ENCODE data around the gene VWF.

The VWF gene

DNA sequence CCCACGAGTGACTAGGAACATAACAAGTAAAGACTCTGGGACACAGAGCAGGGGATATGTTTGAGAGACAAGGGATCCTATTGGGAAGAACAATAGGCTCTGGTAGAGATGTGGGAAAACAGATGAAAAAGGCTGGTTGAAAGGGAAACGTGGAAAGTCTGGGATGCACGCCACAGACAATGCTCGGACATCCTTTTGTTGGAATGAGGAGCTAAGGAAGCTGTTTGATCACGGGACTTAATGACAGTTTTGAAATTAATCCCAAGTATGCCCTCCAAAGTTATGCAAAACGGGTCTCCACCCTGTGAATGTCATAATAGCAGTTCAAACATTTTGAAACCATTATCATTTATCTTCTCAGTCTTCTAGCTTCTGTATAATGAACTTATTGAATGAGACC lies 147.8 kb downstream of the VWF start:
- no peak for DNase-seq

DNA sequence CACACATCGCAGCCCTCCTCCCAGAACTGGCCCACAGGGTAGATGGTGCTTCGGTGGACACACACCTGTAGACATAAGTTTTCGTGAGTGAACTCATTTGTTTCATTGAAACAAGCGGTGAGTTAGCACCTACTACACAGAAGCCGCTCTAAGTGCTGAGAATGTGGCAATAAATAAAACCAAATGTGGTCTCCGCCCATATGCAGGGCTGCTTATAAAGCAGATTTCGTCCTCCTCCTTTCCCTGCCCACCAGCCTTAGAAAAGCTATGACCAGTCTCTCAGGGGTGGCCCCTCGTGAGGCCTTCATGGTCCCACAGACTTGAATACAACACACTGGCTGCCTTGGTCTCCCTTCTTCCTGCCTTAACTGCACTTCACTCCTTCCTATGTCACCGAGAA lies 148.3 kb downstream of the VWF start:
- DNase-seq: no peak

DNA sequence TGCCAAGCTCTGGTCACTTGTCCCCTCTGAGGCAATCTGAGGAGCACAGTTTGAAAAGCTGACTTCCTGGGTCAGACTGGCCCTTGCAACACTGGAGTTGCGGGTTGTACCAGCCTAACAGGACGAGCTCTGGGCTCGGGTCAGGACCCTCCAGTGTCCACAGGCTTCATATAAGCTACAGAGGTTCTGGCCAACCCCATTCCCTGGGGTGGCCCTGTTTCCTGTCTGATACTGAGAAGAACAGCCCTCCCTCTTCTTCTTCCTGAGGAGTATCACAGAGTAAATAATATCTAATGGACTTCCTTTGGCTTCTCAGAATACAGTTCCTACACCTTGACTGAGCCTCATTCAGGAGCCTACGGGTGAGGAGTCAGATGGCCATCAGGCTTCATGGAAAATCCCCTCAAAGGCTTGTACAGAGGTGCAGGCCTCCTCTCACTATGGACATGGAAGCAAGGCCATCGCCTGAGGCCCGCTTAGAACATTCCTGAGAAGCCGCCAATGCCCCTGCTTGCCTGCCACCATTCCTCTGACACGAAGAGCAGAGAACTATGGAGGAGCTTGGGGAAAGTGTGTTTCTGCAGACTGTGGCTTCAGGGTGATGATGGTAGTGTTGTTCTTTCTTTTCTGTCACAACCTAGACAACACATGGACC lies 150.9 kb downstream of the VWF start:
- no peak for DNase-seq

DNA sequence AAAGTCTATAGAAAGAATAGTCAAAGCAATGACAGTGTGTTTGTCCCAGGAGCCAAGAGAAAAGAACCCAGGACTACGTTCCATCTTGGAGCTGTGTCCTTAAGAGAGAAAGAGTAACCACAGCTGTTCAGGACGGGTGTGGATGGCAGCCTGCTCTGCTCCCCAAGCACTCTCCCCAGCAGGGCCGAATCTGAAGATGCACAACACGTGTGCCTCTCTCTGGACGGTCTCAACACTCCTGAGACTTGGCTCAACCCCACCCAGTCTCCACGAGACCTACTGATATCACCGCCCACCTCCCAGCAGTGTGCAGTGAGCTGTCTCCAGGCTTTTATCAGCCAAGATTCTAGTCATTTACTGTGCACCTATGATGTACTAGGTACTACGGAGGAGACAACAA lies 152.1 kb downstream of the VWF start:
- DNase-seq: no peak

DNA sequence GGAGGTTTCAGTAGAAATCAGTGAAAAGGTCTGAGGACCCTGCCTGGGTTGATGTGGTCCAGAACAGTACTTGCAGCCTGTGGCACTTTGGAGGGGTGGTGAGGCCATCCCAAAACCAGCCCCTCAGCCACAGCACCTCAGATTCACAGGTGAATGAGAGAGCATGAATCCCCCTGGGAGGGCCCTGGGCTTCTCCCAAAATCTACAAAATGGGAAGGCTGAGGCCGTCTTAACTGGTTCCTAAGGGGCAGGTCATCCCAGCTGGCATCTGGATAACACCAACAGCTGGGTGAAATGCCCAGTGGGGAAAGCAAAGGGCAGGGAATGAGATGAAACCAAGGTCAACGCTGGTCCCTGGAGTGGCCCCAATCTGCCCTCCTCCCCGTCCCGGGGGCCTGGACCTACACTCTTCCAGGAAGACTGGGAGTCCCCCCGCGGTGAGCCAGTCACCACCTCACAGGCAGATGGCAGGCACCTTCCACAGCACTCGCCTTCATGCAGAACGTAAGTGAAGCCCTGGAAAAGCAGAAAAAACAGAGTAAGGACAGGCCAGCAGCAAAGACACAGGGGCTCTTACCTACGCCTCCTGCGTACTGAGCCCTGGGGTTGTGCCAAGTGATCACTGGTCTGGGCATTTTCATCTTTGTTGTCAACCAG lies 153.1 kb downstream of the VWF start:
- no peak for DNase-seq

DNA sequence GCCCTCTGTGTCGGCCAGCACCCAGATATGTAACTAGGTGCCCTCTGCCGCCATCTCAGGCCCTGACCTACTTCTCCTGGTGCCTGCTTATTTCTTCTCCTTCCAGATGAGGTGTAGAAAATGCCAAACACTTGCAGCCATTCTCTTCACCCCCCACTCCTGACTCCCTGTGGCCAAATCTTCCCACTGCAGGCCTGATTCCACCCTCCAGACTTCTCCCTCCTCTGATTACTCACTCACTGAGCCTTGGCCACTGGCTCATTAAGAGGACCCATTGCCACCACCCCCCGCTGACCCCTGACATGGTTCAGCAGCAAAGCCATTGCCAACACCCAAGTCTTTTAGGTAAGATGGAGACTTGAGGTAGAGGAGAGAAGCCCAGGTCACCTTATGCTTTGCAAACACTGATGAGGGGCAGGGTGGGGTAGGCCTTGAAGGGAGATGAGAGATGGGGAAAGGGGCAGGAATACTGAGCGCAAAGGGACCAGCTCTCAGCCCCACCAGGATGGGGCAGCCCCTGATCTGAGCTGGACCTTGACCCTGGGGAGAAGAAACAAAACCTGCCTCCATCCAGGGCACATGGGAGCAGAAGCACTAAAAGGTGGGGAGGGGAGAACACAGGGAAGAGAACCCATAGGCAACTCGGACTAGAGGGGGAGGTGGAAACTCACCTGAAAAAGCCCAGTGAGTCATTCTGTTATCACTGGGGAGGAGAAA lies 154.3 kb downstream of the VWF start:
- DNase-seq: no peak

DNA sequence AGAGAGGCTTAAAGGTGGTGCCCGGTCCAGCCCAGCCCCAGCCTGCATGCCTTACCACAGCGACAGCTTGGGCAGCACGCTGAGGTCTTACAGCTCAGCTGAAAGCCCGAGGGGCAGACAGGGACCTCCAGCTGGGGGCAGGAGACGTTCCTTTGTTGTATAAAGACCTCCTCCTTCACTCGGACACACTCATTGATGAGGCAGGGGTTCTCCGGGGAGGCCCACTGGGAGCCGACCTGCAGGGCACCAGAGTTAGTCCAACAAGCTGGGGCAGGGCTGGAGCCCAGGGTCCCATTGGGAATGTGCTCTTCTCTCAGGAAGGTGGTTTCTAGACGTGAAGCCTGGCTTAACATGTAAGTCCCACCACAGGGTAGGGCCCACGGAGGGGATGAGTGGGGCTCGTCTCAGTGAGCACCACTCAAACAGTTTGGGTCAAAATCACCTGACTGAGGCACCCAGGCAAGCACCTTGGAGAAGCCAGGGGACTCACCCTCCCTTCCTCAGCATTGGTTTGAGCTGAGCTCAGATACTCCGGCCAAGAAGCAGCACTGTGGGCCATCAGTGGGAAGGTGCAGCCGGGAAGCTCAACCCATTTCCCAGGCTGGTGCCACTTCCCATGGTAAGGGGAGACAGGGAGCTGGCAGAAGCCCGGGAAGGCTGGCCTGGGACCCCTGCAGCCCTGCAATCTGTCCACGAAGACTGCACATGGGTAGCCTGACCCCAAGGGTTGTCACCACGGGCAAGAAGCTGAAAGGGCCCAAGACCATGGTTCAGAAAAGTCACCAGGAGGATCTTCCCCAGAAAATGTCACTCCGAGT lies 155.1 kb downstream of the VWF start:
- DNase-seq: no peak

DNA sequence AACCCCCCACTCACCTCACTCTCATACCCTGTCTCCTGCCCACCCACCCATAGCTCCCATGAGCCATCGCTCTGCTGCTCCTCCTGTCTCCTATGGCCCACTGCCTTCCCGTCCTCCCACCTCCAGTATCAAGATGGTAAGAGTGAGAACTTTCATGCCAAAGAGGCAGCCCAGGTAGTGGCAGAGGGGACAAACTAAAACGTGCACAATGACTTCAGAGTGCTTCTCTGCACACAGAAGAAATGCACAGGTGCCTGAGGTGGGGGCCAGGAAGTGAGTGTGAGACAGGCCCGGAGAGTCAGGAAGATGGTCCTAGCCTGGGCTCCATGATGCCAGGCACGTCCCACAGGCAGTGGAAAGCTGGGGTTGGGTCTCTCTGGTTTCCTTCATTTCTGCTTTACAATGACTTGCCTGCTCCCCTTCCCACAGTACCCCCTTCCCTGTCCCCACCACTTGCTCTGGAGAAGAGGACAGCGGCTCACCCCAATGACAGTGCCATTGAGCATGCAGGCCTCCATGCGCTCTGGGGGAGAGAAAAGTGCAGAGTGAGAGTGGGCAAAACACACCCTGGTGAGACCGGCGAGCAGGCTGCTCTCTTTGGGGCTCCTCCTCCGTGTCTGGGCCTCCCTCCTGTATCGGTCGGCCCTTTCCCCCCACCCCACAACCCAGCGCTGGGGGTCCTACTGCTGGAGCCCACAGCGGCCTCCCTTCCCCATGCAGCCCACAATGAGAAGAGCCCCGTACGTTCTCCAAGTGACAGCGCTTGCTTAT lies 156.6 kb downstream of the VWF start:
- DNase-seq: no peak

DNA sequence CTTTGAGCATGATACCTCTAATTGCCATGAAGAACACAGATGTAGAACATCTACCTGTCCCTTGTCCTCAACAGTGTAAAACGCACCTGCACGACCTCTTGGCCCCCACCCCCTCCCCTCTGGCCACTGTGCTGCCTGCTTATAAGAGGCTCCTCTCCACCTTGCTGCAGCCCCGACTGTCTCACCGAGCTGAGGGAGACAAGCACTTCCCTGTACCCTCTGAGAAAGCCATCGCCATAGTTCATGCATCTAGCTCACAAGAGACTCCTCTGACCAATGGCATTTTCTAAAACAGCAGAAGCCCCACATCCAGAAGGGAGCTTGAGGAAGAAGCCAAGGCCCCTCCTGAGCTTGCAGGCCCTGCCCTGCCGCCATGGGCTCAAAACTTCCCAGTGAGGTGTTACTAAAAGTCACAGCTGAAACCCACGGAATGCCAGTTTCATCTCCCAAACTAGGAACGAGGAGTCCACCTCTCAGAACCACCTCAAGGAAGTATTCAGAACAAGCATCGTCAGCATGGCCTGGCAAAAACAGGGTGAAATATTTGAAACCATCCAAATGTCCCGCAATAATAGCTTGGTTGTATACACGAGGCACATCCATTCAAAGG lies 157.9 kb downstream of the VWF start:
- no peak for DNase-seq

DNA sequence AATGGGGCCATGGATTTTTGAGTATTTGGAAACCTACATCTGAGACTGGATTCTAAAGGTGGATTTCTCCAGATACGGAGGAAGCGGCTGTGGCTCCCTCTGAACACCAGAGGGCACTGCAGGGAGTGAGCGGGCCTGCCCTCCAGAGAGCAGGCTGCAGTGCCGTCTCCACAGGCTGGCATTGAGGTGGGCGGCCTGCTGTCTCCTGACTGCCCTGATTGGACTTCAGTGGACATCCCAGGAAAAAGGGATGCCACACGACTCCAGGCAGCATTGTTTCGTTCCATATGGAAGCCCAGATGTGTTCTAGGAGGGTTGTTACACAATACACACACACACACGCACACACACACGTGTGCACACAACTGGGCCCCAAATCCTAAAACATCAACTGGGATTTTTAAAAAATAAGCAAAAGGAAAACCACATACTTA lies 158.5 kb downstream of the VWF start:
- peak; percentile 45 for DNase-seq

DNA sequence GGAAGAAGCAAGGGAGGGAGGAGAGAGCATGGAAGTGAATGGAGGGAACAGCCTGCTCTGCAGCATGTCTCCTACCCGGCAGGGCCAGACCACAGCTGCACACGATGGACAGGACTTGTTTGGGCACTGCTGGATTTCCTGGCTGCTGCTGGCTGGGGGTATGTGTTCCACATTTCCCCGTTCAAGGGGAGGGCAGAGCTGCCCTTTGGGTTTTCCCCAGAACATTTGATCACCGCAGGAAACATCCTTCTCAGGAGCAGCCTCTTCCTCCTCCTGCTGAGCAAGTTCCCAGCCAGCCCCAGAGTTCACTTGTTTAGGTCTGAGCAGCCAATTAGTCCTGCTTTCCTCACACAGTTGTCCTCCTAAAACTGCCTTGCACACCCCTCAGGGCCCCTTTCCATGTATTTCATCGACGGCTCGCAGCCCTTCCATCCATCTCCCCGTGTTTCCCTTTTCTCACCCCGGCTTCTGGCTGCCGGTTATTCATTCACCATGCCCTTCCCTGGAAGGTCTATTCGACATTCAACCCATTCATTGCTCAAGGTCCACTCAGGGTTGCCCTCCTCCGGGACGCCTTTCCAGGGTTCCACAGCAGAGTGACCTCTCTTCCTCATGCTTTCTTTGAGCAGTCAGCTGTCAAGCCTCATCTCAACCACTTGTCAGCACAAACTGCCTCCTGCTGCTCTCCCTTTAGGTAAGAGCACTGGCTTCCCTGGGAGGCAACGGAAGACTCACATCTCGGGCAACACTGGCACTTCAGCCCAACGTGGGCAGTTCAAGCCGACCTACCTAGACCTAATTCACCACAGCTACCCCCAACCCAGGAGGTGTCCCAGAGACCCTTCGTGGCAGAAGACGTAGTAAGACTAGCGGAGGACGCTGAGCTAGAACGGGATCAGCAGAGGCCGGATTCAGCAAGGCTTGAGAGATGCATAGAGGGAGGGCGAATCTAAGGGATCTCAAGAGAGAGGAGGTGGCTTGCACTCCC lies 159.3 kb downstream of the VWF start:
- no peak for DNase-seq

DNA sequence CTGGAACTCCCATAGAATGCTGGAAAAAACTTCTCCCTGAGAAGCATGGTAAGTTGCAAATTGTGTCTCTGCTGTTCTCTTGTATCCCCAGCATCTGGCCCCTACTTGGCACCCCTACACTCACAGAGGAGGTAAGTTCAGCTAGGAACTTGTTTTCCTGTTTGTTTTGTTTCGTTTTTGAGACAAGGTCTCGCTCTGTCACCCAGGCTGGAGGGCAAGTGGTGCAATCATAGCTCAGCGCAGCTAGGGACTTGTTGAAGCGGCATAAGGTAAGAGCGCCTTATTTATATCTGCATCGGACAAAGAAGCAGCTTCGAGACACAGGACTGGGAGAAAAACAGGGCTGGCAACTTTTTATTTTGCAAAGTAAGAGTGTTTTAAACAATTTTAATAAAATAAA lies 161.0 kb downstream of the VWF start:
- DNase-seq: no peak

DNA sequence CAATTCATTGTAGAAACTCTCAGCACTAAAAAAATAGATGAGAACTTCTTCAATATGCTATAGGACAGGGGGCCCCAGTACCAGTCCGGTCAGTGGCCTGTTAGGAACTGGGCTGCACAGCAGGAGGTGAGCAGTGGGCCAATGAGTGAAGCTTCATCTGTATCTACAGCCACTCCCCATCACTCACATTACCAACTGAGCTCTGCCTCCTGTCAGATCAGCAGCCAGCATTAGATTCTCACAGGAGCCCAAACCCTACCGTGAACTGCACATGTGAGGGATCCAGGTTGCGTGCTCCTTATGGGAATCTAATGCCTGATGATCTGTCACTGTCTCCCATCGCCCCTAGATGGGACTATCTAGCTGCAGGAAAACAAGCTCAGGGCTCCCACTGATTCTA lies 163.7 kb downstream of the VWF start:
- no peak for DNase-seq

DNA sequence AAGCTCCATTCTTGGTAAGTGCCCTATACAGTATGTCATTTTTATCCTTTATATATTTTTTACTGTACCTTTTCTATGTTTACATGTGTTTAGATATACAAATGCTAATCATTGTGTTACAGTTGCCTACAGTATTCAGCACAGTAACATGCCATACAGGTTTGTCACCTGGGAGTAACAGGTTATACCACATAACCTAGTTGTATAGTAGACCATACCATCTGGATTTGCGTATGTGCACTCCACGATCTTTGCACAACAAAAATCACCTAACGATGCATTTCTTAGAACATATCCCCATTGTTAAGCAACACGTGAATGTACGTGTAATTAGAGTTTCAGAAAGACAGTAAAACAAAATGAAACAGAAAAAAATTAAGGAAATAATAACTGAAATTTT lies 167.5 kb downstream of the VWF start:
- DNase-seq: no peak

DNA sequence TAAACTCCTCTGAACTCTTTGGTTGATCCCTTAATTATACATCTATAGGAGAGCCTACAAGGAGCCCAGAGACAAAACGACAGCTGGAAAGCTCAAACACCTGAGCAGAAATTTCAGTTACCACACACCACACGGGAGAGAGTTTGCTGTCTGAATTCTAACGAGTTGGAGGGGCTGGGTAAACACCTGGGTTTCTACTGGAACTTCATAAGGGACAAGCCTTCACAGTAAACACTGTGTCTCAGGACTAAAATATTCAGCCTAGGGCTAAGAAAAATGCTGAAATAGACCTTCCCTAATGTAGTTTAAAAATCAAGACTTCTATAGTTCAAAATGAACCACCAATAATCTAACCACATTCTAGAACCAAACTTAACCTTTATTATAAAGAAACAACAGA lies 169.8 kb downstream of the VWF start:
- no peak for DNase-seq

DNA sequence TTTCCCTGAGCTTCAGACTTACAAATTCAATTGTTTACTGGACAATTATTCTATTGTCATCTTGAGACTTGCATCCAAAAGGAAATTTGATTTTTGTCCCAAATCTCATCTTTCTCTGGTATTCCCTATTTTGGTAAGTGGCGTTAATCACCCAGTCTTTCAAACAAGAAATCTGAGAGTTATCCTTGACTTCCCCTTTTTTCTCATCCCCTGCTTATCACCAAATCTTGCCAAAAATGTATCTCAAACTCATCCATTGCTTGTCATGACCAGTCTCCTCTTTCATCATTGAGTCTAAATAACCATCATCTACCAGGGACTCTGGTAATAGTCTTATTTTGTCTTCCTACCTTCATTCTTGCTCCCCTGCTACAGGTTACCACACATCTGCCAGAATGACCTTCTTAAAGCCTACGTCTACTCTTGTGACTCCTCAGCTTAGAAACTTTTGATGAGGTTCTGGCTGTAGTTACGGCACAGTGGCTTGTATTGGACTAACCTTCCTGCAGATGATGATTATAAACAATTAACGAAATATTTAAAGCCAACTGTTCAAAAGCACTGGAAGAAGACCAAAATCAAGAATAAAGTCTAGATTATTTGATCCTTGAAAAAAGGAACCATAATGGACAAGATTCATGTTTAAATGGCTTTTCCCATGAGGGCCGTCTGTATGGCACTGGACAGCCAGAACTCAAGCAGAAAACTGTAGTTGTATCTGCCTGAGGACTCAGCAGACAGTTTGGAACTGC lies 170.5 kb downstream of the VWF start:
- no peak for DNase-seq

DNA sequence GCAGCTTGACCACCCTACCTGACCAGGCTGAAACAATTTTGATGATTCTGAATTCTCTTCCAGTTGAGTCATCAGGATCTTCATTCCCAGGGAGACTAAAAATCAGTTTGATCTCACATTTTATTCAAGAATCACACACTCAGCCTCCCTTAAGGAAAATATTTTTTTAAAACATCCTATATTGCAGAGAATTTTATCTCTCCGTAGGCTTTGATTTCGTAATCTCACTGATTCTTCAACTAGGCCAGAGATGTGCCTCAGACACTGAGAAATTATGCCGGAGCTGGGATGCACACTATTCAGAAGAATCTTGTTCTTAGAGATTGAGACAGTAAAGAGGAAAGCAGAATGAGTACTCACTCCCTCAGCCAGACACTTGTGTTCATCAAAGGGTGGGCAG lies 172.4 kb downstream of the VWF start:
- no peak for DNase-seq

DNA sequence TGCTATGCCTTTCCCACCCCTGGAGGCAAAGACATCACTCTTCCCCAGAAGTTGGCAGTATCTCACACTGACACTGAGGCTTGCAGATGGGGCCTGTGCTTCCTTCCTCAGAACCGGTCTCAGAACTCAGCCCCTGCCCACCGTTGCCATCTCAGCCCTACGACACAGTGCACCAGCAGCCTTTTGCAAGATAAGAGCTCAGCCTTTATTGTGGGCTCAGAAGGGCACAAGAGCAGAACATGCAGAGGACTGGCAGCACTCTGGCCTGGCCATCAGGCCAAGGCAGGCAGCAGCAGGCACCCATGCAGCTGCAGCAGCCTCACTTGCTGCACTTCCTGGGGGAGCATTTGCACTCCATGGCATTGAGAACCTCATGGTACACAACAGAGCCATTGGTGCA lies 175.8 kb downstream of the VWF start:
- DNase-seq: no peak

DNA sequence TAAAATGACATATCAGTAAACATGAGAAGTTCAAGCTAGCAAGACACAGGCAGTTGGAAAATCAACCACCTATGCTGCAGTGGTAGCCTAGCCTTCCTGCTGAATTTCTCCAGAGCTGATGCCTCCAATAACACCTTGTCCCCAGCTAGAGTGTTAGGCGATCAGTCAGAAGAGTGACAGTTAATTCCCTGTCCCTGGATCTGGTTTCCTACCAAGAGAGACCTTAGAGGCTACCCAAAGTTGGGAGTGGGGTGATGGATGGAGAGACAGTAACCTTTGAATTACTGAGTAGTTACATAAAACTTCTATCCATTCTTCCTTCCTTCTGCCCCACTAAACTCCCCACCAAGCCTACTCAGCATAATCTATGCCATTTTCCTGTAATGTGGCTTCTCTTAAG lies 177.5 kb downstream of the VWF start:
- no peak for DNase-seq

DNA sequence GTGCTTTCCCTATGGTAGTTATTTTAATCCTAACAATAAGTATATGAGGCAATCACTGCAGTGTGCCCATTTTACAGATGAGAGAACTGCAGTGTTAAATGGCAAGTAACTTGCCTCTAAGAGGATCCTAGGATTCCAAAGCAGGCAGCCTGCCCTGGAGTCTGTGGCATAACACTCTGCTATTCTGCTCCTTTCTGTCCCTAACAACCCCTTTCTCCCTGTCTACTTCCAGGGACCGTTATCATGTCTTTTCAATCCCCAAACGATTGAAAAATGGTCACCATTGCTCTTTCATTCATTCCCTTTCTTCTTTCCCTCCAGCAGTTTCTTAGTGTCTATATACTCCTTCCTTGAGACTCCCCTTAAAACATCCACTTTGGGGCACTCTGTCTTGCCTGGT lies 178.1 kb downstream of the VWF start:
- DNase-seq: no peak
